GM21786 (cell line): ENCODE measurements around the gene FPR2.
"Not testable (repeated sequence)": the region's sequence is repeated elsewhere in the genome, so short reads cannot be mapped to it uniquely, and the experiment has no call there.

Source experiments
- ATAC-seq: cut with Tn5 transposase; IDR thresholded peaks from one replicate; pipeline ENCODE4 v1.9.1; 2021; ENCODE audit not compliant: unreplicated experiment

Gene FPR2

GRCh38 chr19:51803967-51804366 is 43.0 kb downstream of the FPR2 start:
- no peak for ATAC-seq

GRCh38 chr19:51804789-51805188 is 43.8 kb downstream of the FPR2 start:
- ATAC-seq = not testable (repeated sequence)

- not testable (repeated sequence) for ATAC-seq
Observed at GRCh38 chr19:51805396-51805795, 44.4 kb downstream of the FPR2 start.

- ATAC-seq = not testable (repeated sequence)
Observed at GRCh38 chr19:51806571-51806970, 45.6 kb downstream of the FPR2 start.

GRCh38 chr19:51807111-51807701 is 46.2 kb downstream of the FPR2 start:
- no peak for ATAC-seq

GRCh38 chr19:51807925-51808324 is 46.9 kb downstream of the FPR2 start:
- ATAC-seq = no peak

GRCh38 chr19:51808333-51808986 is 47.5 kb downstream of the FPR2 start:
- ATAC-seq = no peak

- no peak for ATAC-seq
Observed at GRCh38 chr19:51809787-51810186, 48.8 kb downstream of the FPR2 start.

GRCh38 chr19:51810223-51810622 is 49.2 kb downstream of the FPR2 start:
- ATAC-seq = no peak

GRCh38 chr19:51811344-51811743 is 50.4 kb downstream of the FPR2 start:
- ATAC-seq = no peak

GRCh38 chr19:51815043-51815442 is 54.1 kb downstream of the FPR2 start:
- ATAC-seq = no peak

GRCh38 chr19:51816711-51817110 is 55.7 kb downstream of the FPR2 start:
- no peak for ATAC-seq

GRCh38 chr19:51820011-51820410 is 59.0 kb downstream of the FPR2 start:
- ATAC-seq = no peak
